Transverse colon (tissue), 4 donors: ENCODE data around the gene GAS2L1.

Experiments
- POLR2A ChIP-seq: fragments of 450-650 bp; IDR thresholded peaks from one replicate; pipeline ENCODE4 v1.6.1; 2016; ENCODE audit warnings: antibody characterized with exemption, mild to moderate bottlenecking, moderate library complexity
- POLR2AphosphoS5 ChIP-seq, 3 donors: sonication (generic); formaldehyde crosslinking; IDR thresholded peaks; one replicate each; pipeline ENCODE4 v1.6.1; 2016; ENCODE audit warnings: antibody characterized with exemption in 3 of 3
- TF ChIP-seq, protein P1 (sequence below), 5 experiments: fragments of 200-600 bp in 3 of 5; fragments of 450-650 bp in 2 of 5; sonication (generic) in 3 of 5; IDR thresholded peaks; 1 replicate in 2 of 5; 2 replicates in 3 of 5; pipeline ENCODE4 v1.5.1; 2016 to 2017; ENCODE audit warnings: antibody characterized with exemption in 5 of 5, inconsistent platforms in 3 of 5, mild to moderate bottlenecking in 2 of 5, moderate library complexity in 1 of 5

DNA sequence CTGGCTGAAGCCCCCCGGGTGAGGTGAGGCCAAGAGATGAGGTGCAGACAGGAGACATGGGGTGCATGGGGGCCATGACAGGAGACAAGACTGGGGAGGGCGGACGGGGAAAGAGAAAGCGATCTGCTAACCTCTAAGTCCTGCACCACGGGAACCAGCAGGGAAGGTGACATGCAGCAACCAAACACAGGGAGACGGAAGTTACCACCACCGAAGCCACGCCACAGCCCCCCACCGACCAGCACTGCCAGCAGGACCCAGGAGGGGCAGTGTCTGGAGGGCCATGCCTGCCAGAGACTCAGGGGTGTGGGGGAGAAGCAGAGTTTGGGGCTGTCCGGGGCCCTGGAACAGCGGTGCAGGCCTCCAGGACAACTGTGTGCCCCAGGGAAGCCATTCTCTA lies 23.1 kb downstream of the GAS2L1 start:
- TF ChIP-seq, protein P1, sequence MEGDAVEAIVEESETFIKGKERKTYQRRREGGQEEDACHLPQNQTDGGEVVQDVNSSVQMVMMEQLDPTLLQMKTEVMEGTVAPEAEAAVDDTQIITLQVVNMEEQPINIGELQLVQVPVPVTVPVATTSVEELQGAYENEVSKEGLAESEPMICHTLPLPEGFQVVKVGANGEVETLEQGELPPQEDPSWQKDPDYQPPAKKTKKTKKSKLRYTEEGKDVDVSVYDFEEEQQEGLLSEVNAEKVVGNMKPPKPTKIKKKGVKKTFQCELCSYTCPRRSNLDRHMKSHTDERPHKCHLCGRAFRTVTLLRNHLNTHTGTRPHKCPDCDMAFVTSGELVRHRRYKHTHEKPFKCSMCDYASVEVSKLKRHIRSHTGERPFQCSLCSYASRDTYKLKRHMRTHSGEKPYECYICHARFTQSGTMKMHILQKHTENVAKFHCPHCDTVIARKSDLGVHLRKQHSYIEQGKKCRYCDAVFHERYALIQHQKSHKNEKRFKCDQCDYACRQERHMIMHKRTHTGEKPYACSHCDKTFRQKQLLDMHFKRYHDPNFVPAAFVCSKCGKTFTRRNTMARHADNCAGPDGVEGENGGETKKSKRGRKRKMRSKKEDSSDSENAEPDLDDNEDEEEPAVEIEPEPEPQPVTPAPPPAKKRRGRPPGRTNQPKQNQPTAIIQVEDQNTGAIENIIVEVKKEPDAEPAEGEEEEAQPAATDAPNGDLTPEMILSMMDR (IDR thresholded peaks at IDR 0.05), result no peak
- TF ChIP-seq POLR2AphosphoS5 (IDR thresholded peaks at IDR 0.05) (no peak), POLR2A (no peak)
